Amniotic stem cell (primary cell): ENCODE measurements around the gene RBBP8NL.
"Not testable (repeated sequence)": the region's sequence is repeated elsewhere in the genome, so short reads cannot be mapped to it uniquely, and the experiment has no call there.

Experiments
- DNase-seq: peaks from one replicate; lab custom pipeline; 2025; lab: John Stamatoyannopoulos, UW

The RBBP8NL gene

GRCh38 chr20:62376112-62377063 is 51.0 kb downstream of the RBBP8NL start:
- no peak for DNase-seq

GRCh38 chr20:62374331-62375152 is 52.8 kb downstream of the RBBP8NL start:
- no peak for DNase-seq

GRCh38 chr20:62373631-62374179 is 53.6 kb downstream of the RBBP8NL start:
- not testable (repeated sequence) for DNase-seq

- no peak for DNase-seq
These were observed 55.0 kb downstream of the RBBP8NL start for GRCh38 chr20:62372042-62372993.

- no peak for DNase-seq
These were observed 55.7 kb downstream of the RBBP8NL start for GRCh38 chr20:62371588-62372041.

- no peak for DNase-seq
These were observed 56.3 kb downstream of the RBBP8NL start for GRCh38 chr20:62370807-62371587.

- DNase-seq, result no peak
These were observed 57.1 kb downstream of the RBBP8NL start for GRCh38 chr20:62370115-62370806.

GRCh38 chr20:62369815-62370114 is 57.6 kb downstream of the RBBP8NL start:
- no peak for DNase-seq

GRCh38 chr20:62368976-62369814 is 58.1 kb downstream of the RBBP8NL start:
- no peak for DNase-seq

- DNase-seq, result no peak
These were observed 58.9 kb downstream of the RBBP8NL start for GRCh38 chr20:62368392-62368975.

GRCh38 chr20:62367633-62368391 is 59.5 kb downstream of the RBBP8NL start:
- no peak for DNase-seq

GRCh38 chr20:62367136-62367632 is 60.2 kb downstream of the RBBP8NL start, which contains the start of gene LAMA5:
TSS of gene LAMA5 (minus strand) at chr20:62367312. CDS start at chr20:62367245, 67 bp downstream.
- DNase-seq, result no peak

GRCh38 chr20:62366370-62367135 is 60.8 kb downstream of the RBBP8NL start:
- no peak for DNase-seq

- DNase-seq, result no peak
These were observed 61.4 kb downstream of the RBBP8NL start for GRCh38 chr20:62365814-62366369.

- no peak for DNase-seq
These were observed 62.2 kb downstream of the RBBP8NL start for GRCh38 chr20:62364911-62365736.
